ENCODE results near the gene CEP76.
"Not testable (repeated sequence)": the region's sequence is repeated elsewhere in the genome, so short reads cannot be mapped to it uniquely, and the experiment has no call there.

Gene CEP76

GRCh38 chr18:12701161-12701560, 1.4 kb downstream of the CEP76 start:
- DNase-seq = no peak

DNA sequence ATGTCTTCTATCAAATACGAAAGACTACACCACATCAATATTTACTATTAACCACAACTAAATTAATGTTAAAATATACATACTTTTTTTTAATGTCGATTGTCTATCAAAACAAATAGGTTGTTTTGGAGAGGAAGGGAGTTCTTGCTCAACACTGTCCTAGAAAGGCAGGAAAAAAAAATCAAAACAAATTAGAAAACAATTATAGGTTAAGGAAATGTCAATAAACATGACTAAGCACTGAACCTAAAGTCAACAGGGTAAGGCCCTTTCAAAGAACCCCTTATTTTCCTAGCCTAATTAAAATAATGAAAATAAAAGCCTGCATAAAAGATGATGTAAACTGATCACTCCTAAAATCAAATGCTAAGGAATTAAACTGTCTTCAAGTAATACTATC, 2.8 kb downstream of the CEP76 start:
- DNase-seq = no peak

GRCh38 chr18:12694032-12694431, 8.5 kb downstream of the CEP76 start:
- no peak for DNase-seq

DNA sequence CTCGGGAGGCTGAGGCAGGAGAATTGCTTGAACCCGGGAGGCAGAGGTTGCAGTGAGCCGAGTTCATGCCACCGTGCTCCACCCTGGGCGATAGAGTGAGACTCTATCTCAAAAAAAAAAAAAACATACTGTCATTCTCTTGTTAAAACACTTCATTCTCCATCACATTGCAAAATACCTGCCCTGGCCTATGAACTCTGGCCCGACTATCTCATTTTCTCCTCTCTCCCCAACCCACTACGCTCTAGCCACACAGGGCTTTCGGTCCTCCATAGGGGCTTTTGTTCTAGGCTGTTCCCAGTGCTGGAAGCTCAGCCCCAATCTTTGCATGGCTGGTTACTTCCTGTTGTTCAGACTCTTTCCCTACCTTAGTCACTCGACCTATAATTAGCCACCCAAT, 10.3 kb downstream of the CEP76 start:
- no peak for DNase-seq

- DNase-seq = no peak
Measured at GRCh38 chr18:12689256-12689850, 13.2 kb downstream of the CEP76 start.

- no peak for DNase-seq
Measured at GRCh38 chr18:12686100-12686499, 16.4 kb downstream of the CEP76 start.

DNA sequence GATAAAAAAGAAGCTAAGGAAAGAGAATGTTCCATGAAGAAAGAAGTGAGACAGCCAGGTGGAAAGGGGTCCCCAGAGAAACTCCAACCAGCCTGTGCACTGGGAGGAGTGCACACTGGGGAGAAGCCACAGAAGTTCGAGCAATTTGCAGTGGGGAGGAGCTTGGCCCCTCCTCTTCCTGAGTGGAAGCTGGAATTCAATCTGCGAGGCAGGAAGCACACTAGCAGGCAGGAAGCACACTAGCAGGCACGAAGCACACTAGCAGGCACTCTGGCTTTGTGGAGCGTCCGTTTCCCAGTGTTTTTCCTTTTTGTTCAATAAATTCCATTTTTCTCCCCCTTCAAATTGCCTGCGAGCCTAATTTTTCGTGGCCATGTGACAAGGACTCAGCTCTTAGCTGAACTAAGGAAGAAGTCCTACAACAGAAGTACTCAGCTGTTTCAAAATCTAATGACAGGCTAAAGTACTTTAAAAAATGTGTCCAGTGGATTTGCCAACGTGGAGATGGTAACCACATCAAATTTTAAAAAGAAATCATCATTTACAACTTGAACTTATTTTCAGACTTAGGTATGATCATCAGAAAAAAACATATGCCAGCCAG, 23.2 kb downstream of the CEP76 start:
- DNase-seq = no peak

- no peak for DNase-seq
Measured at GRCh38 chr18:12668041-12668440, 34.5 kb downstream of the CEP76 start.

GRCh38 chr18:12659904-12660605, 42.5 kb downstream of the CEP76 start:
- no peak for DNase-seq

GRCh38 chr18:12658426-12659138, 43.9 kb downstream of the CEP76 start:
- DNase-seq = no peak

DNA sequence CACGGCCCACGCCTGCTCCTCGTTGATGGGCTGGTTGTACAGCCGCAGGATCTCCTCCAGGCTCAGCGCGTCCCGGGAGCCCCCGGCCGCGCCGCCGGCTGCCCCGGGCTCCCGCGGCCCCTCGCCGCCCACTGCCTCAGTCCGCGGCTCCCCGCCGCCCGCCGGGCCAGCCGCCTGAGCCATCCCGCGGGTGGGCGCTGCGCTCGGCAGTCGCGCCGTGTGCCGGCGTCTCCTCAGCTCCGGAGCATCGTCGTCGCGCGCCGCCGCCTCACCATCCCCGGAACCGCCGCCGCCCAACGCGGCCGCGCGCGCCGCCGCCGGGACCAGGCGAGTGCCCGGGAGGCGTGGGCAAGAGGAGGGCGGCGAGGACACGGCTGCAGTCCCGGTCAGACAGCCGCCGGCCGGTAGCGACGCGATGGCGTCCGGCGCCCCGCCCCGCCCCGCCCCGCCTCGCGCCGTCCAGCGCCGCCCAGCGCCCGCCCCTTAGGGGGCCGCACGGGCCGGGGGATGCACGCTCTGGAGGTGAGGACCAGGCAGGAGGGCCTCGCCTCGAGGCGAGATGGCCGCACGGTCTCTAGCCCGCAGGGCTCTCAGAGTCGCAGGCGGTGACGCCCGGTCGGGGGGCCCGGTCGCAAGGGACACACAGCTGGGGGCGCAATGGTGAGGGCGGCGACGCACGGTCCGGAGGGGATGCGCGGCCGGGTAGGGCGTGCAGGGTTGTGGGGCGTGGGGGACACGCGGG, 44.7 kb downstream of the CEP76 start, which contains the start of gene SPIRE1:
Gene SPIRE1, minus strand, starts transcription at position 424 of the 742 bp plus-strand sequence. Its CDS starts 241 bp downstream, at position 183.
- DNase-seq = no peak

- no peak for DNase-seq
Measured at GRCh38 chr18:12656938-12657683, 45.4 kb downstream of the CEP76 start.

GRCh38 chr18:12656605-12656937, 46.0 kb downstream of the CEP76 start:
- DNase-seq = no peak

- DNase-seq = no peak
Measured at GRCh38 chr18:12654971-12655370, 47.6 kb downstream of the CEP76 start.

- DNase-seq = no peak
Measured at GRCh38 chr18:12652861-12653401, 49.6 kb downstream of the CEP76 start.

DNA sequence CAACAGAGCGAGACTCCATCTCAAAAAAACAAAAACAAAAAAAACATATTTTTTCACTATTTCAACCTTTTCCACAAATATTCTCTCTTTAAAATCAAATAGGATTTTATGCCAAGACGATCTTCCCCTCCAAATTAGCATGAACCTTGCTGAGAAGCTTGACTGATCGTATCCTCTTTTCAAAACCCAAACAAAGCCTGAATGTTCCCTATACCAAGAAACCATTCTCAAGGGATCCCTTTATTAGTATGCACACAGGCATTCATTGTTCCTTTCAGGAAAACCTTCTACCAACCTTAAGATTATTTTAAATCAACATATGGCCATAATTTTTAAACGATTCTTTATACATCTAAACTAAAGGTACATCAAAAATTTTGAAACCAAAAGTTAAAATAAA, 50.9 kb downstream of the CEP76 start:
- DNase-seq = no peak

GRCh38 chr18:12647773-12648172, 54.8 kb downstream of the CEP76 start:
- no peak for DNase-seq

DNA sequence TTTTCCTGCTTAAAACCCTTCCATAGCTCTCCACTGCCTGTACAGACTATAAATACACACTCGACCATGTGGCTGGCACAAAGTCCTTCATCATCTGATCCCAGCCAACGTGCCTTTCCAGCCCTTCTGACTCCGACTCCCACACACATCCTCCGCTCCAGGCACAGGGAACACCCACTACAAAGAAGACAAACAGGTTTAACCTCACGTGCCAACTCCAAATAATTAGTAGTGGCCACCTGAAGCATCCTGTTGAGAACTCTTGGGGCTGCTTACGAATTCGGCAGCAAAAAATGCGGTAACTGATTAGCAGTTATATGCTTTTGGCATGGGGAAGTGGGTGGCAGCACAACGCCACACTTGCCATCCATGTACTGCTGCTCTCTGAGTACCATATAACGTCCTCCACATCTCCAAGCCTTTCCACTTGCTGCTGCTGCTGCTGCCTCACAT, 56.7 kb downstream of the CEP76 start:
- DNase-seq = no peak

DNA sequence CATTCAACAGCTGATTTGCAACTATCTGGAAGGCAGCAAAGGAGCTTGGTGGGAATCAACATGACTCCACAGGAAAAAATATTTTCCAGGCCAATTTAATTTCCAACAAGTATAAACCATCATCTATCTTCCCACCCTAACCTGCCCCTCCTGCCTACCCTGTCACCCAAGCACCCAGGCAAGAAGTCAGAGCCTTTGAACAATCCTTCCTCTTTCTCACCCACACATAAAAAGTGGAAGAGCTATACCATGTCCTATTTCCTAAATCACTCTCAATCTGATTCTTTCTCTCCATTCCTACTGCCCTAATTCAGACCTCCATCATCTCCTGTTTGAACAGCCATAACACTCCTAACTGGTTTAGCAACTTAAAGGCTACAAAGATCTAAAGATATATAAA, 57.3 kb downstream of the CEP76 start:
- DNase-seq = no peak

DNA sequence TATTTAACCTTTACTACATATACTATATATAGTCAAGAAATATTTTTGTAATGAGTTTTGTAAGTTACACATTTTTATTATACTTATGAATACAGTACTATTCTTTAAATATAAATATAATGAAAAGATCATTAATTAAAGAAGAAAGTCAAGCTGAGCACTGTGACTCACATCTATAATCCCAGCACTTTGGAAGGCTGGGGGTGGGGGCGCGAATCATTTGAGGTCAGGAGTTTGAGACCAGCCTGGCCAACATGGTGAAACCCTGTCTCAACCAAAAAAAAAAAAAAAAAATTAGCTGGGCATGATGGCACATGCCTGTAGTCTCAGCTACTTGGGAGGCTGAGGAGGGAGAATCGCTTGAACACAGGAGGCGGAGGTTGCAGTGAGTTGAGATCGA, 58.8 kb downstream of the CEP76 start:
- DNase-seq = not testable (repeated sequence)

DNA sequence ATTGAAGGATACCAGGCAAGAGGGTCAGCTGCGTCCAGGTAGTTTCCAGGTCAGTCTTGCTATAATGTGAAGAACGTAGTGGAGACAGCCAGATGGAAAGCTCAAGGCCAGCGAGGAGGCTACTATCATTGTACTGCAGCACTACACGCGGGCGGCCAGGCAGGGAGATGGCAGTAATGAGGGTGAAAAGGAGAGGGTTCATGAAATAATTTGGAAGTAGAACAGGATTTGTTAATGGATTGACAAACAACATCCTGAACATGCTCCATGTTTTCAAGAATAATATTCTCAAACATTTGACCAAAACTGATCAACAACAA, 61.7 kb downstream of the CEP76 start:
- no peak for DNase-seq
